IMR-90 (cell line): ENCODE results near the gene ZNF800.

Experiments
- CEBPB ChIP-seq: IDR thresholded peaks from 2 replicates; pipeline ENCODE4 v1.6.1; 2012; ENCODE audit warnings: low read depth, low read length, improper control_type of control experiment
- CTCF ChIP-seq: conservative IDR thresholded peaks from 2 replicates; pipeline ENCODE4 v1.5.1; 2012; ENCODE audit warnings: mild to moderate bottlenecking, low read depth, low read length, improper control_type of control experiment
- POLR2A ChIP-seq: IDR thresholded peaks from 2 replicates; pipeline ENCODE4 v1.6.1; 2012; ENCODE audit warnings: mild to moderate bottlenecking, low read depth, low read length

- TF ChIP-seq CEBPB, result no peak
- no peak for TF ChIP-seq CTCF
- no peak for TF ChIP-seq POLR2A
These were observed 20.8 kb upstream of the ZNF800 start for GRCh38 chr7:127413326-127413725.
